Gastrocnemius medialis (tissue), 4 donors: ENCODE data around the gene RRBP1.

Experiments used
- CTCF ChIP-seq, 5 experiments: fragments of 450-650 bp in 3 of 5; fragments of 200-600 bp in 2 of 5; sonication (generic) in 2 of 5; IDR thresholded peaks in 4 of 5; conservative IDR thresholded peaks in 1 of 5; 1 replicate in 4 of 5; 2 replicates in 1 of 5; pipeline ENCODE4 v1.5.1; 2016 to 2019; ENCODE audit warnings: antibody characterized with exemption in 5 of 5, mild to moderate bottlenecking in 3 of 5, moderate library complexity in 3 of 5
- POLR2A ChIP-seq, 2 donors: fragments of 450-650 bp; IDR thresholded peaks; one replicate each; pipeline ENCODE4 v1.6.1; 2017; ENCODE audit warnings: antibody characterized with exemption in 2 of 2, mild to moderate bottlenecking in 2 of 2, moderate library complexity in 2 of 2

- no peak for TF ChIP-seq CTCF (IDR thresholded peaks at IDR 0.05 in 4 of 5, conservative IDR thresholded peaks at IDR 0.05 in 1 of 5)
- TF ChIP-seq POLR2A (IDR thresholded peaks at IDR 0.05): no peak
Measured at GRCh38 chr20:17594443-17594842, 87.6 kb downstream of the RRBP1 start.
